ENCODE measurements around the gene CACNA1G.

Gene CACNA1G

DNA sequence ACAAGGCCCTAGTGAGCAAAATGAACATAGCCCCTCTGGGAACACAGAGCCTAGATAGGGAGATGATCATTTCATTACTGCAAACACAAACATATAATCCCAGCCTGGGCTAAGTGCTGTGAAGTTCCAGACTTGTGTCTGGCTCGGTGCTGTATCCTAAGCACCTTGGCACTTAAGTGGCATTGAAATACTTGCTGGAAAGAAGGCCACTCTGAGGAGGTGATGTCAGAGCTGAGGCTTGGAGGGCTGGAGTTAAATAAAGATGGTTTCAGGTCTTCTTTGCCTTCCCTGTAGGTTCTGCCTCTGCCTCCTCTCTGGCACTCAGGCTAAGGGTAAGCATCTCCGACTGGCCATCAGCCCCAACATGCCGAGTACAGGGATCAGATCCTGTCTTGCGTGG lies 2.4 kb upstream of the CACNA1G start:
- Histone ChIP-seq H3K27me3 (ENCODE audit: control insufficient read depth, low read length) (peaks cover 35% of the 10 kb centered on the region), H3K9me3 (ENCODE audit: control insufficient read depth, insufficient read depth, low read length) (no peaks in the 10 kb centered on the region), H3K4me1 (ENCODE audit: control insufficient read depth, low read length) (peaks cover 11% of the 10 kb centered on the region), H3K27ac (ENCODE audit: low read depth, low read length) (no peak overlapping the region), H4K20me1 (ENCODE audit: control insufficient read depth, insufficient read depth, low read depth, low read length) (no peaks in the 10 kb centered on the region), H3K79me2 (ENCODE audit: control insufficient read depth, low read length) (no peaks in the 10 kb centered on the region), H3K4me2 (ENCODE audit: low read length) (no peak overlapping the region), H3F3A (ENCODE audit: control insufficient read depth, insufficient read depth) (no peaks in the 10 kb centered on the region), H3K9me2 (replicated peaks; ENCODE audit: control insufficient read depth, low read length) (no peaks in the 10 kb centered on the region), H3K36me3 (ENCODE audit: control insufficient read depth, low read length) (no peaks in the 10 kb centered on the region), H3K4me3 (ENCODE audit: low read length) (no peak overlapping the region)
- TF ChIP-seq, protein P1, sequence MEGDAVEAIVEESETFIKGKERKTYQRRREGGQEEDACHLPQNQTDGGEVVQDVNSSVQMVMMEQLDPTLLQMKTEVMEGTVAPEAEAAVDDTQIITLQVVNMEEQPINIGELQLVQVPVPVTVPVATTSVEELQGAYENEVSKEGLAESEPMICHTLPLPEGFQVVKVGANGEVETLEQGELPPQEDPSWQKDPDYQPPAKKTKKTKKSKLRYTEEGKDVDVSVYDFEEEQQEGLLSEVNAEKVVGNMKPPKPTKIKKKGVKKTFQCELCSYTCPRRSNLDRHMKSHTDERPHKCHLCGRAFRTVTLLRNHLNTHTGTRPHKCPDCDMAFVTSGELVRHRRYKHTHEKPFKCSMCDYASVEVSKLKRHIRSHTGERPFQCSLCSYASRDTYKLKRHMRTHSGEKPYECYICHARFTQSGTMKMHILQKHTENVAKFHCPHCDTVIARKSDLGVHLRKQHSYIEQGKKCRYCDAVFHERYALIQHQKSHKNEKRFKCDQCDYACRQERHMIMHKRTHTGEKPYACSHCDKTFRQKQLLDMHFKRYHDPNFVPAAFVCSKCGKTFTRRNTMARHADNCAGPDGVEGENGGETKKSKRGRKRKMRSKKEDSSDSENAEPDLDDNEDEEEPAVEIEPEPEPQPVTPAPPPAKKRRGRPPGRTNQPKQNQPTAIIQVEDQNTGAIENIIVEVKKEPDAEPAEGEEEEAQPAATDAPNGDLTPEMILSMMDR (IDR thresholded peaks at IDR 0.05; ENCODE audit: low read depth, low read length, poor library complexity, severe bottlenecking) = no peak
- TF ChIP-seq EZH2phosphoT487 (IDR thresholded peaks at IDR 0.05; ENCODE audit: borderline replicate concordance, low read length) = no peak

DNA sequence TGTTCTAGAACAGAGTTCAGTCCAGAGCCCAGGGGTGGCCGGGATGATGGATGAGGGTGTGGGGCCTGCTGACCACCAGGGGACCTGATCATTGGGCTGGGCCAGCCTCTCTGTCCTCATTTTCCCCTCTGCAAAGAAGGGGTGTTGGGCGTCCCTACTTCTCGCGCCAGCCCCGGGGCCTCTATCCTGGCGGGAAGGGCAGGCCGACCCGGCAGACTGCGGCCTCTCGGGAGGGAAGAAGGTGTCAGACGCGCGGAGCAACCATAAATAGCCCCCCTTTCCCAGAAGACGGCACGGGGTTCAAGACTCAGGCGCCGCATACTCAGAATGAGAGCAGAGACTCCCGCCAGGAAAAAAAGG lies 2.0 kb upstream of the CACNA1G start:
- no peaks in the 10 kb centered on the region for H3K9me2 ChIP-seq (replicated peaks; ENCODE audit: control insufficient read depth, low read length)
- no peak overlapping the region for H3K4me2 ChIP-seq (ENCODE audit: low read length)
- no peaks in the 10 kb centered on the region for H3K36me3 ChIP-seq (ENCODE audit: control insufficient read depth, low read length)
- H3K79me2 ChIP-seq (ENCODE audit: control insufficient read depth, low read length) = no peaks in the 10 kb centered on the region
- peaks cover 11% of the 10 kb centered on the region for H3K4me1 ChIP-seq (ENCODE audit: control insufficient read depth, low read length)
- TF ChIP-seq, protein P1 (IDR thresholded peaks at IDR 0.05; ENCODE audit: low read depth, low read length, poor library complexity, severe bottlenecking) = no peak
- TF ChIP-seq EZH2phosphoT487 (IDR thresholded peaks at IDR 0.05; ENCODE audit: borderline replicate concordance, low read length) = no peak
- no peaks in the 10 kb centered on the region for H3F3A ChIP-seq (ENCODE audit: control insufficient read depth, insufficient read depth)
- no peak overlapping the region for H3K27ac ChIP-seq (ENCODE audit: low read depth, low read length)
- H4K20me1 ChIP-seq (ENCODE audit: control insufficient read depth, insufficient read depth, low read depth, low read length) = no peaks in the 10 kb centered on the region
- H3K9me3 ChIP-seq (ENCODE audit: control insufficient read depth, insufficient read depth, low read length) = no peaks in the 10 kb centered on the region
- H3K4me3 ChIP-seq (ENCODE audit: low read length) = no peak overlapping the region
- peaks cover 40% of the 10 kb centered on the region for H3K27me3 ChIP-seq (ENCODE audit: control insufficient read depth, low read length)

DNA sequence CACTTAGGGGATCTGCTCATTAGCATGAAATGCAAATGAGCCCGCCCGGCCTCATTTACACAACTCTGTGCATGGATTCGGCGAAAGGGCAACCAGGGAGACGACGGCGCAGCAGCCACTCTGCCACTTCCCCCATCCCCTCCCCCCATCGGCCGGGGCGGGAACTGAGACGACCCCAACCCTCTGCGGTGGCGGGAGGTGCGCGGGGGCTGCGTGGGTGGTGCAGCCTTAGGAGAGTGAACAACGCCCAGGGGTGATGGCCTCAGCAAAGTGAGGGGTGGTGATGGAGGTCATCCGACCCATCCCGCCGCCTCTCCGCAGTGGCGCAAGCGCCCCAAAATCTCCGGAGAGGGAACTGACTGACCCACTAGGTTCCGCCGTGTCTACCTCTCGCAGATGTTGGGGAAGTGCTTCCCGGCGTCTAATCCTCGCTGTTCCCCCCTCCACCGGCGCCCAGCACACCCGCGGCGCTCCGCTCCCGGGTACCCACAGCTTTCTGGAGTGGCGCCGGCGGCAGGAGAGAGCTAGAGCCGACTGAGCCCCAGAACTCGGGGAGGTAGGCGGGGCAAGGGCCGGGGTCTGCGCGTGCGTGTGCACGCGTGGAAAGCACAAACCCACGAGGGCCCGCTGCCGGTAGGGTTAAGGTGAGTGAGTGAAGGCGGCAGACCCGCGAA lies 1.4 kb upstream of the CACNA1G start:
- Histone ChIP-seq H4K20me1 (ENCODE audit: control insufficient read depth, insufficient read depth, low read depth, low read length) (0 out of 2 replicates have a peak, but pooled peaks cover 4% of the 10 kb centered on the region), H3K9me2 (replicated peaks; ENCODE audit: control insufficient read depth, low read length) (no peaks in the 10 kb centered on the region), H3K4me3 (ENCODE audit: low read length) (no peak overlapping the region), H3K9me3 (ENCODE audit: control insufficient read depth, insufficient read depth, low read length) (no peaks in the 10 kb centered on the region), H3F3A (ENCODE audit: control insufficient read depth, insufficient read depth) (no peaks in the 10 kb centered on the region), H3K27me3 (ENCODE audit: control insufficient read depth, low read length) (peaks cover 45% of the 10 kb centered on the region), H3K4me2 (ENCODE audit: low read length) (no peak overlapping the region), H3K27ac (ENCODE audit: low read depth, low read length) (no peak overlapping the region), H3K4me1 (ENCODE audit: control insufficient read depth, low read length) (peaks cover 11% of the 10 kb centered on the region), H3K36me3 (ENCODE audit: control insufficient read depth, low read length) (no peaks in the 10 kb centered on the region), H3K79me2 (ENCODE audit: control insufficient read depth, low read length) (no peaks in the 10 kb centered on the region)
- TF ChIP-seq EZH2phosphoT487 (IDR thresholded peaks at IDR 0.05; ENCODE audit: borderline replicate concordance, low read length) = no peak
- TF ChIP-seq, protein P1 (IDR thresholded peaks at IDR 0.05; ENCODE audit: low read depth, low read length, poor library complexity, severe bottlenecking) = no peak
